HL-60/S4 treated with retinoic acid at 250 ng/mL for 4 days and 3 days (cell line): ENCODE results near the gene NUDT1.

Experiments used
- in situ Hi-C: fragments of 300-500 bp; cut with MboI; formaldehyde crosslinking; loops from 2 replicates; pipeline ENCODE4 v1.7.0; 2022; ENCODE audit warnings: low sequenced_read_pairs

Gene NUDT1

DNA sequence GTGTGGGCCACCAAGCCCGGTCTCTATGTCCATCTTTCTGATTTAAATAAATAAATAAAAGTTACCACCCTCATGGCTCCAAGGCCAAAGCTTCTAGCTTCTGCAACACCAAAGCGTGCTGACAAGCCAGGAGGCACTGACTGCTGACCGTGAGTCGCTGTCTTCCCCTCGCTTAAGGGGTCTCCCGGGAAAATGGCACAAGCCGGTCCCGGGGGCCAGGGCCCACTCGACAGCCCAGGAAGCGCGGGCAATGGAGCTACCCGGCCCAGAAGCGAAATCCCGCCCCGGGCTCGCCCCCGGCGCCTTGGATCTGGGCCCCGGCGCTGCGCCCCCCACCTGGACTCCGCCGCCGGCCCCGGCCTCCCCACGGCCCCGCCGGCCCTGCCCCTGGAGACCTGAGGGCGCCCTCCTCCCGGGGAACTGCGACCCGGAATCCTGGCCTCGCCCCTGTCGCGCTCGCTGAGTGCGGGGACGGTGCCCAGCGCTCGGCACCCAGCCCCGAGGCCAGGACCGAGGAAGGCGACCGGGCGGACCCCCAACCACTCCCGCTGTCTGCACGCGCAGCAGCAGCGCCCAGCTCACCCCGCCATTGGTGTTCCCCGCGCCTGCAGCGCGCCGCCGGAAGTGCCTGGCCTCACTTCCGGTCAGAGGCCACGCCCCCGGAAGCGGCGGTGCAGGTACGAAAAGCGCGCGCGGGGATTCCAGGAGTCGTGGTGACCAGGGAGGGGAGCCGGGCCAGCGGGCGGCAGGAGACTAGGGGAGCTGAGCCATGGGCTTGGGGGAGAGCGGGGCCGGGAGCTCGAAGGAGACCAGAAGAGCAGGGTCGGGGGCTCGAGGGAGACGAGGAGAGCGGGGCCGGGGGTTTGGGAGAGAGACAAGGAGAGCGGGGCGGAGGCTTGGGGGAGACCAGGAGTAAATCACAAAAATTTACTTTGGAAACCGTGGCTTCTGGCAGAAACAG, at the start of gene NUDT1, which contains the start of gene MRM2:
TSS of gene NUDT1 (plus strand) at position 647 of the 961 bp plus-strand sequence. CDS start 2,349 bp downstream, outside the sequence.
TSS of gene MRM2 (minus strand) at position 626 of the 961 bp plus-strand sequence. CDS start at position 590, 36 bp downstream.
- in situ Hi-C loops, result no loop called here

GRCh38 chr7:2192831-2193534, 49.0 kb upstream of the NUDT1 start:
- in situ Hi-C loops, result no loop called here

DNA sequence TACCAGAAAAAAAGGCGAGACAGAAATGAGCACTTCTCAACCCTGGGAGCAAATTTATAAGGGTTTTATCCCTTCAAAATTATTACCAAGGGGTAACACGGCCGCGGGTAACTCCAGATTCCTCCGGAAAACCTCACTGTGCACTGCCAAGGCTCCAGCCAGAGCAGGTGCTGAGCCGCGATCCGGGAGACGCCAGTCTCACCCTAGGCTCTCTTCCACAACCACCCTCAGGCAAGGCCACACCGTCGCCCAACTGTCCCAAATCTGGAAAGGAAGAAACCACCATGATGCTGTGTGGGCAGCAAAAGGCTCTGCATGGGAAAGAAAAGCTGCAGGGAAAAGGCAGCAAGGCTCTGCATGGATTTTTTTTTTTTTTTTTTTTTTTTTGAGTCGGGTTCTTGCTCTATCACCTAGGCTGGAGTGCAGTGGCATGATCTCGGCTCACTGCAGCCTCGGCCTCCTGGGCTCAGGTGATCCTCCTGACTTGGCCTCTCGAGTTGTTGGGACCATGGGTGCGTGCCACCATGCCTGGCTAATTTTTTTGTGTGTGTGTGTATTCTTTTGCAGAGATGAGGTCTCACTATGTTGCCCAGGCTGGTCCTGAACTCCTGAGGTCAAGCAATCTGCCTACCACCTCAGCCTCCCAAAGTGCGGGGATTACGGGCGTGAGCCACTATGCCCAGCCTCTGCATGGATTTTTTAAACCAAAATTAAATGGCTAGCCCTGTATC, 48.3 kb upstream of the NUDT1 start:
- in situ Hi-C loops, result no loop called here

DNA sequence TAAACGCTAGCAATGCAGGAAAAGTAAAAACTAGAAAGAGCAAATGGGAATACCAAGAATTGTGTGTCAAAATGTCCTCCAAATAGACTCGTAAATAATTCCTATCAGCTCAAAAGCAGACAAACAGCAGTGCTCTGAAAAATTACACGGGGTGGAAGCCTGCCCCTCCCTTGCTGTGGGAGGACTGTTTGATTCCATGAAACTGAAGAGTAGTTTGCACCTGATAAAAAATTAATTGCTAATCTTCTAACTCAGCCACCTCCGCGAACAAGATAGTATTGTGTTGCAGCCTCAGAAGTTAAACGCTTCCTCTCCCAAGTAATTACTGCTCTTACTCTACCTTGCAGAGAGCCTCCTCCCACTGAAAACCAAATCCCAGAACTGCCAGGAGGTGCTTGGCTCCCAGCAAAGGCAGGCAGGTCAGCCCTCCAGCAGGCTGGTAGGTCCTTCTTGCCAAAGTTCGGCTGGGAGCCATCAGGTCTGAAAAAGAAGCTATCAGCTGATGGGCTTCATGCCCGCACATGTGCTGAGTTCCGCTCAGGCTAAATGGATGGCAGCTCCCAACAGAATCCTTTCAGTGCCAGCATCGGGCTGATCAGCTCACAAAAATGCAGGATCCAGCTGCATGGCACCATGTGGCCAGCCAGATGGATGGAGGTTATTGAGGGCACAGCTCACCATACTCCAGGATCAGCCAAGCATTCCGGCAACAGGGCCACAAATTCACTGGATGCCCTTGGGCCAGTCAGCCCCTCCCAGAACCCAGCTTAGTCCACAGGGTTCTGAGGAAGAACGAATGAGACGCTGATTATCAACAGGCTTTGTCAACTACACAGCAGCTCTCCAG, 46.4 kb upstream of the NUDT1 start:
- in situ Hi-C loops, result no loop called here

DNA sequence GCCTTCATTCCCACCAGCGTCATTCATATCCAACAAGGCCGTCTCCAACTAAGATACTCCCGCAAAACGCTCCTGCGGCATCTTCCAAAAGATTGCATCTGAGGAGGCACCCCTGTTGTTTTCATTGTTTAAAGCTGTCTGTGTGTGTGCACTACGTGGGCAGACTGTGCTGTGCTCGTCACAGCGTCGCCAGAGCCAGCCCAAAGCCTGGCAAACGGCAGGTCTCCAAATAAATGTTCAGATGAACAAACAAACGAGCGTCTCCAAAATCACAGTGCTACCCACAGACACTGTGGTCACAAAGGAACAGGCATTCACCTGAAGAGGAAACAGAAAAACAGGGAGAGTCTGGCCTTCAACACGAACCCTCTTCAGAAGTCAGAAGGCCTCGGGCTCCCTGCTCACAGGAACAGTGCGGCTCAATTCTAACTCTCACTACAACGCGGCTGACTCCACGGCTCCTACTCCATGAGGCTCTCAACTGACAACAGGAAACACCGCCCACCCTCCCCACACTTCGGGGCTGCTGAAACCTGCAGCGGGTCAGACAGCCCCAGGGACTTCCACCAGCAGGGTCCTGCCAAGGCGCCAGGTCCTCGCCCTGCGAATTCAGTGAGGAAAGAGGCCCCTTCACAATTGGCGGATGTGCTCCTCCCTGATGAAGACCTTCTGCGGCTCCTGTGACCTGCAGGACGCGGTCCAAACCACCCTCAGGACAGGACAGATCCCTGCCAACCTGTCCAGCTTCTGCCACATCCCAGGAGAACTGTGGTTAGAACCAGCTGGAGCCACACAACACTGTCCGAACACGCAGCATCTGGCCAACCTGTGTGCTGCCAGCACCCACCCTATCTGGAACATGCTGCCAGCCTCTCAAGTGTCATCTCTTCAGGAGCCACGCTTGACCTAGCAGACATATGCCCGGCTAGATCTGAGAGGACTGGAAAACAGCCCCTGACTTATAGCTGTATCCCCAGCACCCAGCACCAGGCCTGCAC, 45.3 kb upstream of the NUDT1 start:
- in situ Hi-C loops, result no loop called here

GRCh38 chr7:2197436-2198155, 44.4 kb upstream of the NUDT1 start:
- in situ Hi-C loops, result no loop called here

DNA sequence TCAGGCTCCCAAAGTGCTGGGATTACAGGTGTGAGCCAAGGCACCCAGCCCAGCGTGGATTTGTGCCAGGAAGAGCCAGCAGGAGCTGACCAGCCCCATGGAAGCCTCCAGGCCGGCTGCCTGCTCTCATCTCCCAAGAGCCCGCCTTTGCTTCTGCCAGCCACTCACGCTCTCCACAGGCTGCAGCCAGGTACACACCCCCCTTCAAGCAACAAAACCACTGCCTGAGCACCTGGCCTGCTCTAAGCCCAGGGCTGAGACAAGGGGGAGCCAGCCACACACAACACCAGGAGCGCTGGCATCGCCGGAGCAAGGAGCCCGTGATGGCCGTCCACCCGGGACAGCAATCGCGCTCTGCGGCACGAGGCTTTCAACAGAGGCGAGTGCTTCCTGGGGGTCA, 43.8 kb upstream of the NUDT1 start:
- in situ Hi-C loops, result no loop called here

- in situ Hi-C loops, result no loop called here
These were observed 43.3 kb upstream of the NUDT1 start for GRCh38 chr7:2198760-2199159.

- in situ Hi-C loops, result no loop called here
These were observed 42.5 kb upstream of the NUDT1 start for GRCh38 chr7:2199528-2199927.

GRCh38 chr7:2199956-2200583, 42.0 kb upstream of the NUDT1 start:
- in situ Hi-C loops, result no loop called here

- in situ Hi-C loops, result no loop called here
These were observed 41.4 kb upstream of the NUDT1 start for GRCh38 chr7:2200584-2200980.

GRCh38 chr7:2201128-2201527, 40.9 kb upstream of the NUDT1 start:
- in situ Hi-C loops, result no loop called here

GRCh38 chr7:2201686-2202360, 40.2 kb upstream of the NUDT1 start:
- in situ Hi-C loops, result no loop called here

- in situ Hi-C loops, result no loop called here
These were observed 39.7 kb upstream of the NUDT1 start for GRCh38 chr7:2202361-2202761.

- in situ Hi-C loops, result no loop called here
These were observed 38.9 kb upstream of the NUDT1 start for GRCh38 chr7:2202901-2203765.

DNA sequence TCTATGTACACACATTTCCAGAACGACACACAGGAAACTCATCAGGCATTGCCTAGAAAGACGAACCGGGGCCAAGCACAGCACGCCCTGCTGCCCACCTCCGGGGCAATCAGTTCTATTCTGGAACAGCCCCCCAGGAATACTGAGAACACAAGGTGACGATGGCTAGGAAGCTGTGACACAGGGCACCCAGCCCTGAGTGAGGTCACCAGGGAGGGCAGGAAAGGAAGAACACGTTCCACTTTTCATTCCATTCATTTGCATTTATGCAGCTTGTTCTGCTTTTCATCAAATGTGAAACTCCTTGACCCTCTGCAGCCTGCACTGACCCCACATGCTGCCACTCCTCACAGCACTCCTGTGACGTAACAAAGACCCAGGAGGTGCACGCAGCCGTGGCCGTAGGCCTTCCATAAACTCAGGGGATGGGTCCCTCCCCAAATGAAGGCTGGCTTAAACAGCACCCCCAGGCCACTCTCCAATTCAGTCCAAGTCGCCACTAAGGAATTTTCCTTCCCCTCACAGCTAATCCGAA, 38.2 kb upstream of the NUDT1 start:
- in situ Hi-C loops, result no loop called here
